ENCODE measurements around the gene MACROH2A1.

Gene MACROH2A1

GRCh38 chr5:135400866-135401265, 1.8 kb upstream of the MACROH2A1 start:
- no peak overlapping the region for H3K9ac ChIP-seq (ENCODE audit: low read length)

GRCh38 chr5:135399794-135400542, 937 bp upstream of the MACROH2A1 start:
- TF ChIP-seq CTCF (IDR thresholded peaks at IDR 0.05; ENCODE audit: low read depth, low read length) (no peak), EZH2phosphoT487 (IDR thresholded peaks at IDR 0.05; ENCODE audit: low read depth) (no peak)
- no peaks in the 10 kb centered on the region for H3K36me3 ChIP-seq (replicated peaks; ENCODE audit: low read depth, low read length)
- peaks cover 45% of the 10 kb centered on the region for H3K79me2 ChIP-seq (ENCODE audit: low read length)
- peak overlapping the region; percentile 72 for H2AFZ ChIP-seq (ENCODE audit: low read depth, low read length)
- H3K9me3 ChIP-seq (ENCODE audit: insufficient read depth, low read length) = no peaks in the 10 kb centered on the region
- H3K4me1 ChIP-seq (ENCODE audit: low read length) = peaks cover 14% of the 10 kb centered on the region
- peaks cover 32% of the 10 kb centered on the region for H4K20me1 ChIP-seq (ENCODE audit: insufficient read depth, low read length)
- H3K27ac ChIP-seq (ENCODE audit: low read length) = peak overlapping the region; percentile 54; the same call in 1 of the 2 replicates
- peak overlapping the region; percentile 91 for H3K4me2 ChIP-seq (ENCODE audit: low read length)
- H3K9ac ChIP-seq (ENCODE audit: low read length) = peak overlapping the region; percentile 86
- H3K27me3 ChIP-seq (ENCODE audit: low read depth, low read length) = no peaks in the 10 kb centered on the region
- H3K4me3 ChIP-seq (ENCODE audit: low read length) = peak overlapping the region; percentile 97

More at GRCh38 chr5:135400866-135401265, 1.8 kb upstream of the MACROH2A1 start:
- H4K20me1 ChIP-seq (ENCODE audit: insufficient read depth, low read length) = peaks cover 23% of the 10 kb centered on the region
- H3K4me2 ChIP-seq (ENCODE audit: low read length) = no peak overlapping the region
- peaks cover 36% of the 10 kb centered on the region for H3K79me2 ChIP-seq (ENCODE audit: low read length)
- no peak overlapping the region for H3K4me3 ChIP-seq (ENCODE audit: low read length)
- TF ChIP-seq EZH2phosphoT487 (IDR thresholded peaks at IDR 0.05; ENCODE audit: low read depth) = no peak
- H2AFZ ChIP-seq (ENCODE audit: low read depth, low read length) = no peak overlapping the region
- no peaks in the 10 kb centered on the region for H3K9me3 ChIP-seq (ENCODE audit: insufficient read depth, low read length)
- no peak overlapping the region for H3K27ac ChIP-seq (ENCODE audit: low read length)
- H3K4me1 ChIP-seq (ENCODE audit: low read length) = peaks cover 14% of the 10 kb centered on the region
- no peaks in the 10 kb centered on the region for H3K27me3 ChIP-seq (ENCODE audit: low read depth, low read length)
- no peaks in the 10 kb centered on the region for H3K36me3 ChIP-seq (replicated peaks; ENCODE audit: low read depth, low read length)

GRCh38 chr5:135398160-135398854, 724 bp downstream of the MACROH2A1 start:
- peak overlapping the region; percentile 48 for H3K27ac ChIP-seq (ENCODE audit: low read length)
- H3K9ac ChIP-seq (ENCODE audit: low read length) = peak overlapping the region; percentile 86
- H3K9me3 ChIP-seq (ENCODE audit: insufficient read depth, low read length) = no peaks in the 10 kb centered on the region
- no peaks in the 10 kb centered on the region for H3K27me3 ChIP-seq (ENCODE audit: low read depth, low read length)
- no peaks in the 10 kb centered on the region for H3K36me3 ChIP-seq (replicated peaks; ENCODE audit: low read depth, low read length)
- H3K4me3 ChIP-seq (ENCODE audit: low read length) = peak overlapping the region; percentile 97
- TF ChIP-seq EZH2phosphoT487 (IDR thresholded peaks at IDR 0.05; ENCODE audit: low read depth) = no peak
- no peak for TF ChIP-seq CTCF (IDR thresholded peaks at IDR 0.05; ENCODE audit: low read depth, low read length)
- H4K20me1 ChIP-seq (ENCODE audit: insufficient read depth, low read length) = peaks cover 48% of the 10 kb centered on the region
- peak overlapping the region; percentile 91 for H3K4me2 ChIP-seq (ENCODE audit: low read length)
- peaks cover 30% of the 10 kb centered on the region for H3K4me1 ChIP-seq (ENCODE audit: low read length)
- peaks cover 62% of the 10 kb centered on the region for H3K79me2 ChIP-seq (ENCODE audit: low read length)
- H2AFZ ChIP-seq (ENCODE audit: low read depth, low read length) = no peak overlapping the region

GRCh38 chr5:135397084-135397483, 1.9 kb downstream of the MACROH2A1 start:
- Histone ChIP-seq H3K27ac (ENCODE audit: low read length) (no peak overlapping the region), H3K4me3 (ENCODE audit: low read length) (peak overlapping the region; percentile 97; the same call in 1 of the 2 replicates), H3K9ac (ENCODE audit: low read length) (no peak overlapping the region), H3K9me3 (ENCODE audit: insufficient read depth, low read length) (no peaks in the 10 kb centered on the region), H3K27me3 (ENCODE audit: low read depth, low read length) (no peaks in the 10 kb centered on the region), H3K79me2 (ENCODE audit: low read length) (peaks cover 74% of the 10 kb centered on the region), H3K4me2 (ENCODE audit: low read length) (peak overlapping the region; percentile 91), H2AFZ (ENCODE audit: low read depth, low read length) (no peak overlapping the region), H3K4me1 (ENCODE audit: low read length) (peaks cover 42% of the 10 kb centered on the region), H3K36me3 (replicated peaks; ENCODE audit: low read depth, low read length) (peaks cover 9% of the 10 kb centered on the region), H4K20me1 (ENCODE audit: insufficient read depth, low read length) (peaks cover 60% of the 10 kb centered on the region)
- TF ChIP-seq EZH2phosphoT487 (IDR thresholded peaks at IDR 0.05; ENCODE audit: low read depth) (no peak), CTCF (IDR thresholded peaks at IDR 0.05; ENCODE audit: low read depth, low read length) (no peak)

All from OCI-LY3 (cell line).